ENCODE data around the gene COX15. TPM values are rescaled to one million over a fixed set of nuclear protein-coding genes. Genes with fewer than 3 reads are reported as not detected.
A peak's percentile ranks its signal among the peaks of the same experiment; 100 is the strongest.

COX15 gene
- 44.4 and 48.7 TPM in 2 replicates for total RNA-seq
- long read RNA-seq, transcript COX15-201 (9 exons, 2,356 nt), result major isoform, 76 of 105 reads
- long read RNA-seq, transcript COX15-202 (9 exons, 2,788 nt), result minor isoform, 9 of 105 reads
- long read RNA-seq, partial matches to known transcripts, result 8 of 105 reads
- long read RNA-seq, other reads (novel, unspliced or antisense), result 12 of 105 reads

DNA sequence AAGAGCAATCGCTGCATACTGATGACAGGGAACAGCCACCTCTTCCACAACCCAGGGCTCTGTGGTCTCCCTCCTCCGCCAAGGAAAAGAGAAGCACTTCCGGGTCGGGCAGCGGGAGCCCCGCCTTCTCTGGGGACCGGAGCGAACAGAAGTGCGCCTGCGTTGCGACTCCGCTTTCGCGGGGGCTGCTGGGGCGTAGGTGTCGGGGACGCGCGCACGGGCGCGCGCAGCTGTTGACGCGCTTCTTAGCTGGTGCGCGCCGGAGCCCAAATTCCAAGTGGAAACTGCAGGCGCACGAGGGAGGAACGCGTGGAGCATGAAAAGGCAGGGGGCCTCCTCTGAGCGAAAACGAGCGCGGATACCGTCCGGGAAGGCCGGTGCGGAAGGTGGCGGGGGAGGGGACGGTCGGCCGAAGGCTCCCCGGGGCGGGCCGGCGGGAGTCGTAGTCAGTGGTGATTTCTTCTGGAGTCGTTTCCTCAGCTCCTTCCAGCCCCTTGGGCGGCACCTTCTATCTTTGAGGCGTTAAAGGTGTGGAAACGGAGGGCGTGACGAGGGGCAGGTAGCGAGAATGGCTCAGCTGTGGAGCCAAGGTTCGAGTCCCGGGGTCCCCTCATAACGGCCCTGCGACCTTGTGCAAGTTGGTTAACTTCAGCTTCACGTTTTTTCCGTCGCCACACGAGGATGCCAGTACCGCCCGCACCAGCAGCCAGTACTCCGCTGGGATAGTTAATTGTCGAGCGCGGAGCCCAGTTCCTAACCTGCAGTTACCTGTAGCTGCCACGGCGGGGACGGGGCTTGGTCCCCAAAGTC, at the start of gene COX15, which contains the start of gene CUTC:
Gene COX15, minus strand, starts transcription at position 95 of the 810 bp plus-strand sequence. Its CDS starts 78 bp downstream, at position 17.
Gene CUTC, plus strand, starts transcription at position 202 of the 810 bp plus-strand sequence. Its CDS starts 115 bp downstream, at position 317.
- no peaks in the 10 kb centered on the region for H3K27me3 Mint-ChIP-seq (ENCODE audit: low read depth)
- H3K4me3 Mint-ChIP-seq, result peak within 1 kb of the TSS; percentile 100
- H3K27ac Mint-ChIP-seq (ENCODE audit: unreplicated experiment), result peak within 1 kb of the TSS; percentile 98
- no peaks in the 10 kb centered on the region for H3K9me3 Mint-ChIP-seq
- TF ChIP-seq, protein P1, sequence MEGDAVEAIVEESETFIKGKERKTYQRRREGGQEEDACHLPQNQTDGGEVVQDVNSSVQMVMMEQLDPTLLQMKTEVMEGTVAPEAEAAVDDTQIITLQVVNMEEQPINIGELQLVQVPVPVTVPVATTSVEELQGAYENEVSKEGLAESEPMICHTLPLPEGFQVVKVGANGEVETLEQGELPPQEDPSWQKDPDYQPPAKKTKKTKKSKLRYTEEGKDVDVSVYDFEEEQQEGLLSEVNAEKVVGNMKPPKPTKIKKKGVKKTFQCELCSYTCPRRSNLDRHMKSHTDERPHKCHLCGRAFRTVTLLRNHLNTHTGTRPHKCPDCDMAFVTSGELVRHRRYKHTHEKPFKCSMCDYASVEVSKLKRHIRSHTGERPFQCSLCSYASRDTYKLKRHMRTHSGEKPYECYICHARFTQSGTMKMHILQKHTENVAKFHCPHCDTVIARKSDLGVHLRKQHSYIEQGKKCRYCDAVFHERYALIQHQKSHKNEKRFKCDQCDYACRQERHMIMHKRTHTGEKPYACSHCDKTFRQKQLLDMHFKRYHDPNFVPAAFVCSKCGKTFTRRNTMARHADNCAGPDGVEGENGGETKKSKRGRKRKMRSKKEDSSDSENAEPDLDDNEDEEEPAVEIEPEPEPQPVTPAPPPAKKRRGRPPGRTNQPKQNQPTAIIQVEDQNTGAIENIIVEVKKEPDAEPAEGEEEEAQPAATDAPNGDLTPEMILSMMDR (conservative IDR thresholded peaks at IDR 0.05), result peak; percentile 67
- H3K36me3 Mint-ChIP-seq (ENCODE audit: low read depth), result peaks cover 8% of the 10 kb centered on the region
- peak; percentile 95 for DNase-seq (ENCODE audit: low read depth, low spot score)
- peaks cover 21% of the 10 kb centered on the region for H3K4me1 Mint-ChIP-seq

DNA sequence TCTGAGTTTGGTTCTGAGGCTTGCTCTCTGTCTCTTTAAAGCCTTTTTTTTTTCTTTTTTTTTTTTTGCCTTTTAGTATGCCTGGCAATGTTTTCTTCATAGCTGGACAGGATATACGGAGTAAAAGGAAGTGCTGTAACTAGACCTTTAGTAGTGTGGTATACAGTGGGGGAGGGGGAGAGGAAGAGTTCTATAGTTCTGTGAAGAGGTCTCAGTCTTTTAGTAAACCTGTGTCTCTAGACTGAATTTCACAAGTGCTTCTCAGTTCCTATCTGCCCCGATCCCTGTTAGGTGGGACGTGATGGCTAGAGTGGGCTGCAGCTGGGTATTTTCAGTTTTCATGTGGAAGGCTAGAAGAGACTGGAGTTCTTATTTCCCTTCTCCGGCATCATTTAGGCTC, 47.4 kb upstream of the COX15 start:
- TF ChIP-seq, protein P1 (conservative IDR thresholded peaks at IDR 0.05), result no peak
- H3K4me1 Mint-ChIP-seq, result peaks cover 47% of the 10 kb centered on the region
- H3K9me3 Mint-ChIP-seq, result no peaks in the 10 kb centered on the region
- DNase-seq (ENCODE audit: low read depth, low spot score), result no peak
- H3K27ac Mint-ChIP-seq (ENCODE audit: unreplicated experiment), result peak overlapping the region; percentile 65
- peak overlapping the region; percentile 10 for H3K4me3 Mint-ChIP-seq
- H3K27me3 Mint-ChIP-seq (ENCODE audit: low read depth), result no peaks in the 10 kb centered on the region
- no peaks in the 10 kb centered on the region for H3K36me3 Mint-ChIP-seq (ENCODE audit: low read depth)

DNA sequence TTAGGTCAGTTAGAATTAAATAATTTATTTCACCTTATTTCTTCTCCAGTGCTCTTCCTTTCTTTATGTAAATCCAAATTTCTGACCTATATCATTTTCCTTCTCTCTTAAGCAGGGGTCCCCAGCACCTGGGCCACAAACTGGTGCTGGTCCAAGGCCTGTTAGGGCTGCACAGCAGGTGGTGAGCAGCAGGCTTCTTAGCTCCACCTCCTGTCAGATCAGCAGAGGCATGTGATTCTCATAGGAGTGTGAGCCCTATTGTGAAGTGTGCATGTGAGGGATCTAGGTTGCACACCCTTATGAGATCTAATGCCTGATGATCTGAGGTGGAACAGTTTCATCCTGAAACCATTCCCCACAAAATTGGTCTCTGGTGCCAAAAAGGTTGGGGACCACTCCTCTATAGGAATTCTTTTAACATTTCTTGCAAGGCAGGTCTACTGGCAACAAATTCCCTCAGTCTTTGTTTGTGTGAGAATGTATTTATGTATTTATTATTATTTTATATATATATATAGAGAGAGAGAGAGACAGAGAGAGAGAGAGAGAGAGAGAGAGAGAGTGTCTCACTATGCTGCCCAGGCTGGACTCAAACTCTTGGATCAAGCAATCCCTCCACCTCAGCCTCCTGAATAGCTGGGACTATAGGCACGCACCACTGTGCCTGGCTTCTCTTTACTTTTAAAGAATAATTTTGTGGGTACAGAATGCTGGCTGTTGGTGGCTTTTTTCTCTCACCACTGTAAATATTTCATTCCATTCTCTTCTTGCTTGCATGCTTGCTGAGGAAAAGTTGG, 46.2 kb upstream of the COX15 start:
- no peak overlapping the region for H3K4me3 Mint-ChIP-seq
- no peak for DNase-seq (ENCODE audit: low read depth, low spot score)
- no peaks in the 10 kb centered on the region for H3K9me3 Mint-ChIP-seq
- H3K36me3 Mint-ChIP-seq (ENCODE audit: low read depth), result no peaks in the 10 kb centered on the region
- TF ChIP-seq, protein P1 (conservative IDR thresholded peaks at IDR 0.05), result no peak
- H3K27ac Mint-ChIP-seq (ENCODE audit: unreplicated experiment), result no peak overlapping the region
- no peaks in the 10 kb centered on the region for H3K27me3 Mint-ChIP-seq (ENCODE audit: low read depth)
- peaks cover 46% of the 10 kb centered on the region for H3K4me1 Mint-ChIP-seq

DNA sequence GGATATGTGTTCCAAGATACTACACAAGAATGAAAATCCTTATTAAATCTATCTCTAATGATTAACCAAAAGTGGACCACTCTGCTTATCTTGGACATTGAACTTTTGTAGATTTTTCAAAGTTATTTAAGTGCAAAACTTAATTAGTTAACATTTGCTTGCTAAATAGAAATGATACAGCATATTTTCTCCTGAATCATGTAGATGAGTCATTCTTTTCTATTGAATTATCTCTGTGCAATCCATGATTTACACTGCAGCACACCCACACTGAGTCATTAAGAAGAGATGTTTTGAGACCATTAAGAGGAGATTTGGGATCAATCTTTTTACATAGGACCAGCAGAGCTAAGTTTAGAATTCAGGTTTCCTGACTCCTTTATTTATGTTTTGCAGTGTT, 43.9 kb upstream of the COX15 start:
- H3K27me3 Mint-ChIP-seq (ENCODE audit: low read depth), result no peaks in the 10 kb centered on the region
- H3K4me1 Mint-ChIP-seq, result peaks cover 28% of the 10 kb centered on the region
- no peak overlapping the region for H3K4me3 Mint-ChIP-seq
- no peaks in the 10 kb centered on the region for H3K9me3 Mint-ChIP-seq
- H3K27ac Mint-ChIP-seq (ENCODE audit: unreplicated experiment), result no peak overlapping the region
- TF ChIP-seq, protein P1 (conservative IDR thresholded peaks at IDR 0.05), result no peak
- H3K36me3 Mint-ChIP-seq (ENCODE audit: low read depth), result no peaks in the 10 kb centered on the region
- DNase-seq (ENCODE audit: low read depth, low spot score), result no peak

DNA sequence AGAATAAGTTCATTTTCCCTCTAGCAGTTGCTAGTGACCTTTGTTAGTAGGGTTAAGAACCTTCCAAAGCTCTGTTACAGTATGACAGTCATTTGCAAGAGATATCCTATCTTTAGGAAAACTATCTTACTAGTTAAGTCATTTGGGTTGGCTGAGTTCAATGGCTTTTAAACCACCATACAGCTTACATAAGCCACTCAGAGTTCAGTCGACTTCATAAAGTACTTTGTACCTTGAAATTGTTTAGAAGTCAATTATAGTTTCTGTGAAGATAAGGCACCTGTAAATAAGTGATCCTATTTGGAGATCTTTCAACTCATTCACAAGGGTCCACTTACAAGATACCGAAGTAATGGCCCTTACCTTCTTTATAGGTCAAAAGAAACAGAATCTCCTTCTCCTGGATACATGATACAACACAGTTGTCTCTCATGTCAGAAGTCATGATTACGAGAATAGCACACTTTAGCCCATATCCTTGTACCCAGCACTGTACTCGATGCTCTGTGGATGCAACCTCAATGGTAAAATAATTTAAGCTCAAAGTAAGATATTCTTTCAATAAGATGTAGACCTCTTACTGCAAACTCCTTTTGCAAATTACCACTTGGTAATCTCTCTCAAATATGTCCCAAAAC, 38.6 kb upstream of the COX15 start:
- Mint-ChIP-seq H3K36me3 (ENCODE audit: low read depth) (no peaks in the 10 kb centered on the region), H3K27me3 (ENCODE audit: low read depth) (no peaks in the 10 kb centered on the region), H3K4me1 (peaks cover 4% of the 10 kb centered on the region), H3K27ac (ENCODE audit: unreplicated experiment) (no peak overlapping the region), H3K4me3 (no peak overlapping the region), H3K9me3 (no peaks in the 10 kb centered on the region)
- TF ChIP-seq, protein P1 (conservative IDR thresholded peaks at IDR 0.05), result no peak
- no peak for DNase-seq (ENCODE audit: low read depth, low spot score)

Measured in neural crest cell (in vitro differentiated cells).